Stimulated activated CD8-positive, alpha-beta memory T cell treated with anti-CD3 and anti-CD28 coated beads, Interleukin-15, amount 100 ng/mL, for 24 hours (primary cell): ENCODE results near the gene KCNH8.

Source experiments
- DNase-seq: peaks from one replicate; pipeline ENCODE4 v3.0.0-alpha.2; 2020; ENCODE audit warnings: low read depth

The KCNH8 gene

DNA sequence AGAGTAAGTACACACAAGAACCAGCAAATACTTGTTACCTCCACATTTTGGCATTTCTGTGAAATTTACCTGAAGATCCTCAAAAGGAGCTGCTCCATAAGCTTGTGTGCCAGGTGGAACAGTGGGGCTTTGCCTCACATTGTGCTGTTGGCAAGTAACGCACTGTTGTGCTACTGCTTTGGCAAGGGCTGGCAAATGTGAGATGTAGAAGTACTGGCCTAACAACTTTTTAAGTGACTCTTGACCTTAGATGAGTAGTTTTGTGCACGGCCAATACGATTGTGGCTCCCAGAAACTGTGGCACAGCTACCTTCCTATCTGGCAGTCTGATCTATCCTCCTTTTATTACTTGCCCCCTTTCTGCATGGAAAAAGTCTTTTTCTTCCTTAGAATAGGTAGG, 337.0 kb downstream of the KCNH8 start:
- DNase-seq = no peak

DNA sequence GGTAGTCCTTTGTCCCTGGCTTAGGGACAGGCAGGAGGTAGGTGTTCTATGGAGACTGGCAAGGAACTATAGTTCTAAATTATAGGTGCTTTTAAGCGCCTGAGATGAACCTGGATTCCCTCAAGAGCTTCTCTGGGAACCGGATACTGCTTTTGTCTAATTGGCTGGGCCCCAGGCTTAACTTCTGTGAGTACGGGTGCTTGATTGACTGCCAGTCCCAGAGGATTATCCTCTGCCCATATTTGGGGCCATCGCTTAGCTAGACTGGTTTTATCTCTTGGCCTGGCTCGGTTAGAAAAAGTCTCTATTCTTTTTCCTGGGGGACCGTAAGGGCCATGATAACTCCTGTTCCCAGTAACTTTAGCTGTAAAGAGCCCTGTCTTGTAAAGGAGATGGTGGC, 339.1 kb downstream of the KCNH8 start:
- no peak for DNase-seq

DNA sequence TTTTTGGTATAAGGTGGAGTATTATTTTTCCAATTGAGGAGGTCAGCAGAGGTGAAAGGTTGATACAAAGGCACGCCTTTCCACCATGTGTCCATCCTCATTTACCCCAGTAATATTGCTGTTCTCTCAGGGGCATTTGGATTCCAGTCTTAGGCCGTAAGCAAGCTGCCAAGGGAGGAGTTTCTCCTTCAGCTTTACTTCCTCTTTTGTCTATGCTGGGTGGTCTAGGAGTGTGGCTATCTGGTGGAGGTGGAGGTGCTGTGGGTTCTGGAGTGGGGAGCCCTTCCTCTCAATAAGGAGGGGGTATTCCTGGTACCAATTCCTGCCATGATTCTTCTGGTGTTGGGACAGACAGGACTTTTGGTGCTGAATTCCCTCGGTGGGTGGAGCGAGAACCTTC, 340.6 kb downstream of the KCNH8 start:
- no peak for DNase-seq

DNA sequence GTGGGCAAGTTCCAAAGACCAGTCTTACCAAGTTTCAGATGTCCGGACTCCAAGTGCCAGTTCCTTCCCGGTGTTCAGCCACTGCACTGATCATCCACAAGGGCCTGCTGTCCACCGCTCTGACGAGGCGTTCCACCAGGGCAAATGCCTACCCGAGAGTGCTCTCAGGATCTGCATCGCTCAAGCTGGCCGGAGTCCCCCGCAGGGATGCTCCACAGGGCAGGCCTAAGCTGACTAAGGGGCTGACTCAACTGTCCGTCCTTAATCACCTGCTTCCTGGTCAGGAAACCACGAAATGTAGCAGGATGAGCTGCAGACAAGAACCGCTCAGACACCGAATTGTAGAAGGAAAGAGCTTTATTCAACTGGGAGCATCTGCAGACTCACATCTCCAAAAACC, 341.6 kb downstream of the KCNH8 start:
- no peak for DNase-seq

DNA sequence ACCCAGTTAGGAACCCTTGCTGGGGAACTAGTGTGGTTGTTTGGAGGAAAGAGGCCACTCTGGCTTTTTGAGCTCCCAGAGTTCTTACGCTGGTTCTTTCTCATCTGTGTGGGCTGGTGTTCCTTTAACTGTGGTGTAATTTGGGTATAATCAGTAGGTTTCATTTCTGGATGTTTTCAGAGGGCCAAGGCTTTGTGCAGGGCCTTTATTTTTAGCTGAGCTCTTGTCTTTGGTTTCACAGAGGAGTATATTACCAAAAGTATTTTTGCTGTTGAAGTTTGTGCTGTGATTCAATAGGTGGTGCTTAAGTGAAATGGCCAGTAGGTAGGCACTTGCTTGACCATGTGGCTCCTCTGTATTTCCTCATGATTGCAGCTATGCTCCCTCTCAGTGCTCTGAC, 357.9 kb downstream of the KCNH8 start:
- DNase-seq = no peak

DNA sequence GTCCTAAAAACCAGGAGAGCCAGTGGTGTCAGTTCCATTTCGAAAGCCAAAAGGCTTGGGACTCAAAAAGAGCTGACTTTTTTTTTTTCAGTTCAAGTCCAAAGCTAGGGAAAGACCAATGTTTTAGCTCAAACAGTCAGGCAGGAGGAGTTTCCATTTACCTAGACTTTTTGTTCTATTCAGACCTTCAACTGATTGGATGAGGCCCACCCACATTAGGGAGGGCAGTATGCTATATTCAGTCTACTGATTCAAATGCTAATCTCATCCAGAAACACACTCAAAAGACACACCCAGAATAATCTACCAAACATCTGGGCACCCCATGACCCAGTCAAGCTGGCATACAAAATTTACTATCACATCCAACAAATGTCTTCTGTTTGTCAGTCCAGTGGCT, 374.0 kb downstream of the KCNH8 start:
- DNase-seq = no peak

DNA sequence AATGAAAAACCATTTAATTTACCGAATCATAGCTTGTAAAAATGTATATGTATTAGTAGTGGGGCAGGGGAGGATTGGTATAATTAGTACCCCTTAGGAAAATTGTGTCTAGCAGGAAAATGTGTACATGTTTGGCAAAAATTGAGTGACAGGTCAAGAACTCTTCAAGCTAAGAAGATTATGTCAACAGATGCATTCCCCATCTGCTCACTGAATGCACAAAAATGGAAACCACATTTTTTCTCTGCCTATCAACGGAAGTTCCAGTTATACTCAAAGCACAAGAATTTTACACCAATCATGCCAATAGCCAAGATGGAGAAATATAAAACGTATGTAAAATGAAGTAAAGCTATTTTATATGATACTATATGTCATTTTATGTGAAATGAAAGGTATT, 377.8 kb downstream of the KCNH8 start:
- no peak for DNase-seq

DNA sequence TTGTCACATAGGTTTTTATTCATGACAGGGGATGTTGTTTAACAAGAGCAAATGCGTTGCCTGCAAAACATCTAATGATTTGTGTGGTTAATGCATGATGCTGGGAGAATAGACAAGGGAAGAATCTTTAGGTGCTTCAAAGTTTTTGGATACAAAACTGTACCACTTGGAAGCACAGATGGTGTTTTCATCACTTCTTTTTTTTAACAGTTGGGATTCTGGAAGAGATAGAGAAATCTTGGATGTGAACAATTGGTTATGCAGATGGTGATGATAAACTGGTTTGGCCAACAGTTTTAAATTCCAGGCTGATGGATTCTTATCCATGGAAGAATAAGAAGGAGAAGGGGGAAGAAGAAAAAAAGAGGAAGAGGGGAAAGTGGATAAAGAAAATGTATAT, 379.4 kb downstream of the KCNH8 start:
- no peak for DNase-seq

DNA sequence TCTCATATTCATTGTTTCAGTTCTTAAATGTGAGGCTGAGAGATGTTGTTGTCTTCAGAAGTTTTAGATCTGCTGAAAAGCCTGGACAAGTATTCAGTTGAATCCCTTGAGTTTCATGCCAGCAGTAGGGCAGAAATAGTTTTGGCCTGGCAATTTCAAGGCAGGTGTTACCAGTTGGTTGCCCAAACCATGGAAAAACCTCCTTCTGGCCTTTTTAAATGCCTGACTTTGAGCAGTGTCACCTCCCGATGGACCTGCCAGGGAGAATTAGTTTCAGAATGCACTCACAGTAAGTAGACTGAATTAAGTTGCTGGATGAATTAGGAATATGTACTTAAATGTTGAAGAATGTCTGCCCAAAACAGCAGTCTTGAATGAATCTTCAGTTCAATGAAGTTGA, 383.1 kb downstream of the KCNH8 start:
- DNase-seq = no peak

DNA sequence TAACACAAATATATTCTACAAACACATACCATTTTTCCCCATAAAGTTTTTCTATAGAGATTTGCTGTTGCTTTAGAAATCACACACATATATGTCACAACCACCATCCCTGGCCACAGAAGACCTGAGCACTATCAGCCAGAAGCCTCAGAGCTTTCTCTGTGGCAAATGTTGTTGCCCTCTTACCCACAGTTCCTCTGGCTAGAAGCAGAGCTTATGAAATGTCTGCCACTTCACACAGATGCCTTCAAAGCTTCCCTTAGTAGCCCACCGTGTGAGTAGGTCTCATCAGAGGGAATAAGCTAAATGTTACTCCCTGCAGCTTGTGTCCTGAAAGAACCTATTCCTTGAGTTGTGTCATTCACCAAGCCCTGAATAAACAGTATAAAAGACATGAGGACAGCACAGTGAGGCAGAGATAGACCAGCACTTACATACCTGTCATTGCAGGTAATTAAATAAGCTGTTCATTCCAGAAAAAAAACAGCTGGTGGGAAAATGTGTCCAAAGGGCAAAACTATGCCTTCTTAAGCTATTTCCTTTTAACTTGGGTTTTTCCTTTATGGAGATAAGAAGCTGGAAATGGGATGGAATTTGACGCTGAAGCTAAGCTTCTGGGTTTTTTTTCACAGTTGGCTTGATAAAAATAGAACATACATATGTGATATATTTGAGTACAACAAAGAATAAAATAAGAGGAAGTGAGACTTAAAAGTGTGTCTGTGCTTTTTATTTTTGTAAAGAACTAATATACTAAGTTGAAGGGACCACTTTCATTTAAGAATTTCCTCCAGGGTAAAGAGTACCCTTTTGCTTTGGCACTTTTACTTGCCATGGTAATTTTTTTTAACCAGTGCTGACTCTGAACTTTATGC, 391.4 kb downstream of the KCNH8 start:
- DNase-seq = no peak

DNA sequence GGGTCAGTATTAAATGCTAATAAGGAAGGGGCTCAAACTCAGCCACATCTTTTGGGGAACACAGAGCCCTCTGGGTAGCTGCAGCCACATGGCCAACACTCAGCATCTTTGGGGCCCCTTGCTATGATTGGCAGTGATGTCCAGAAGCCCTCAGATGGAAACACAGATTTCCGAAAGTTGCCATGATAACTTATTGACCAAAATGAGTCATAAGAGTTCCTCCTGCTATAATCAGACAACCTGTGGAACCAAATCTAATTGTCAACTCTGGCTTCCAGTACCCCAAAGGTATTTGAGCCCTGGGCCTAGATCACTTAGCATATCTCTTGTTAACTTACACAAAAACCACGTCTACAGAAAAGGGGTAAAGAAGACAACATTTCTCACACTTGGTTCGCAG, 392.2 kb downstream of the KCNH8 start:
- DNase-seq = no peak

DNA sequence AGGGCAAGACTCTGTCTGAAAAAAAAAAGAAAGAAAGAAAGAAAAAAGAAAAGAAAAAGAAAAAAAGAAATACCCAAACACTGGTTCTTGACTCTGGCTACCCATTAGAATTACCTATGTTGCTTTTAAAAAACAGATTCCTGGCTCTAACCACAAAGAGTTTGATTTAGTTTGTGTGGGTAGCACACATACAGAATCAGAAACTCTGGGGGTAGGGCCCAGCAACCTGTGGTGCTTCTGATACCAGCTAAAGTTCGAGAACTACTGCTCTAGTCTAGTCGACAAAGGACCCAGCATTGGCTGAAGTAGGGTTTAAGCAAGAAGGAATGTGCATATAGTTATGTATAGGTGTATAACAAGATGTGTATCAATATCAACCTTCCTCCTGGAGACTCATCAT, 393.0 kb downstream of the KCNH8 start:
- no peak for DNase-seq

DNA sequence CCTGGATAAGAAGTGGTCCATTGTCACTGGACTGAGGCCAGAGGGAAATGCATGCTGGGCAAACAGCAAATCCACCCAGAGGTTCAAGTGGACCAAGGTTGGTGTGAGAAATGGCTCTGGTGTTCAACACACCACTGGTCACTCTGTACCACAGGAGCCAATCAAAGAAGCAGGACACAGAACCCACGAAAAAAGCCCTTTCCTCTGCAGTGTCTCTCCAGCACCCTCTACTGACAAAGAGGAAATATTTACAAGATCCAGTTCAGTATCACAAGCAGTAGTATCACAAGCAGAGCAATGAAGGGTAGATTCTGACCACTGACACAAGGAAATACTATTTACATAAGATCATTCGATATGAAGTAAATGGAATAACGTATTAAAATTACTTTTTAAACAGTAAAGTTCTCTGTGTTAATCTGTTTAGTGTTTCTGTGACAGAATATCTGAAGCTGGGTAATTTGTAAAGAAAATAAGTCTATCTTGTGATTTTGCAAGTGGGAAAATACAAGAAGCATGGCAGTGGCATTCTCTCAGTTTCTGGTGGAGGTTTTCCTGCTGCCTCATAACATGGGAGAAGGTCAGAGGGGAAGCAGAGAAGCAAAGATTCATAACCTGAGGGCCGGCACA, 395.0 kb downstream of the KCNH8 start:
- no peak for DNase-seq

DNA sequence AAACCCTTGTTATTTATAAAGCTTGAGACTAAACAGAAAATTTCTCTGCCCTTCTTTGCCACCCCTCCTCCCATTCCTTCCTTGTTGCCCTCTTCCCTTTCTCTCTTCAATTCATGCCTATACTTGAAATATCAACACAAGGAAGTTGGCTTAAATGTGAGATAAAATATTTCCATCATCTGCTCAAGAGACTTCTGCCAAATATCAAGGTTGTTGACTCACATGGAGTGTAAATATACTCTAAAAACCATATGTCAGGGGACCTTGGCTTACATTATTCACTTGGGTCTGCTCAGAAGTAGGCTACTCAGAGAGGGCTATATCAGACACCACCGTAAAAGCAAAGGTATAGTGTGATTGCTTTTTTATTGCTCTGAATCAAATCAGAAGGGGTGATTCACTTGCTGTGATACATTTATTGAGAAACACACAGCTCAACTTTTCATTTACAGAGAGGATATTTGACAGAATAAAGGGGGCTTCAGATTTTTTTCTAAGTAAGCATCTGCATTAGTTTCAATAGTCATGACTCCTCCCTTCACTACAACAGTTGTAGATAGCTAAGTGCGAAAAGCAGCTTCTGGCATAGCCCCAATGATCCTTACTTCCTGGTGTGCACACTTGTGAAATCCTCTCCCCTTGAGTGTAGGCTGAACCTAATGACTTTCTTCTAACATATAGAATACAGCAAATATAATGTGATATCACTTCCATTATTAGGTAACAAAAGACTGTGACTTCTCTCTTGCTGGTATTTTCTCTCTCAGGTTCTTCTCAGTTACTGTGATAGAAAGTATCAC, 399.6 kb downstream of the KCNH8 start:
- no peak for DNase-seq

DNA sequence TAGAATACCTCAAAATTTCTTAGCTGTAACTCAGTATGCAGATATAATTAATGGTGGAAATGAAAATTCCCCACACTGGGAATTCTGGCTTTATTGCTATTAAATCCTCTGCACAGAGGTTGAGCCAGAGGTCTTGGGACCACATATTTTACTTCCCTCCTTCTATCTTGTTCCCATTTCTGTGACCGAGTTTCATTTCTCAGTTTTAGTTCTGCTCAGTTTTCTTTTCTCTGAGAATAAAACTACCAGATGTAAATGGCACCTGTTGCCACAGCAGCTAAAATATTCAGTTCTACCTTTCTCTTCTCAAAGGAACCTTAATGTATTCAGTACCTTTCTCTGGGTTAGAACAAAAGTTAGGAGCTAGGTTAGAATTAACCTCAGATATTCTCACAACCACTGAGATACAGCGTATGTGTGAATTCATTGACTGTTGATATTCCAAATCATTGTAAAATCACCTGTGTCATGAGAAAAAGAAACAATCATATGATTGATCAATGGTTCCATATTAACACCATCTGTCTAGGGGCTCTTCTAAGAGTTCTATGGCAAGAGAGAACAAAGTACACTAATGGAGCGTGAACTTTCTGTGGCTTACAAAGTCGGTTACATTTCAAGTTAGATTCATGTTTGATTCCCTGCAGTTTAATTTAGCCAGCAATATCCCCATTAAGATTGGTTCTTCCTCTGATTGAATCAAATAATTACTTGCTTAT, 411.6 kb downstream of the KCNH8 start:
- no peak for DNase-seq

DNA sequence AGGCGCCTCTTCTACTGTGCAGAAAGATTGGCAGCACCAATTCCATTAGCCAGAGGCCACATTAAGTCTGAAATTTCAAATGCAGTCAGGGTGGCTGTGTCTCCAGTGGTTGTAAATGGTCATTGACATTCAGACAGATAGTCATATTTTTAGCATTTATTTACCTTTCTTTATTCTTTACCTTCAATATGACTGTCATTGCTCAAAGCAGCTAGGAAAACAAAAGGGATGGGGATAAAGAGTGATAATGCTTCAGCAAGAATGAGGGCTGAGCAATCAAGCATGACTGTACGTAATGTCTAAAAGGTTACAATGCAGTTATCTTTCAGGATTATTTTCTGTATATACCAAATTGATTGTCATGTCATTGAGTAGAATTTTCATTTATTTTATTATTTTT, 425.3 kb downstream of the KCNH8 start:
- DNase-seq = no peak

DNA sequence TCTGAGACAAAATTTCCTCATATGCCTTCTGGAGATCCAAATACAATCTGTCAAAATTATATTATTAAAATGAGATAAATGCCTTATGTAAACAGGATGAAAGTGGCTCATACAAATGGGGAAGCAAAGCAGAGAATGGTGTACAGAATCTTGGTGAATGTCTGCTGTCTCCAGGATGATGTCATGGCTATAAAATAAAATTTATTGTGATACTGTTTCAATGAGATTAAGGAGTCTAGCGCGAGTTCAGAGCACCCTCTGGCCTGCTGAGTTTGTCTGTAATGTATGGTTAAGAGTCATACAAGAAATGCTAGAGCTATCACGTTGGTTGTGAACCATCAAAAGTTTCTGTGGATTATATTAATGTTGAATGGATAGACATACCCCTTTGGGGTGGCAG, 426.0 kb downstream of the KCNH8 start:
- DNase-seq = no peak

DNA sequence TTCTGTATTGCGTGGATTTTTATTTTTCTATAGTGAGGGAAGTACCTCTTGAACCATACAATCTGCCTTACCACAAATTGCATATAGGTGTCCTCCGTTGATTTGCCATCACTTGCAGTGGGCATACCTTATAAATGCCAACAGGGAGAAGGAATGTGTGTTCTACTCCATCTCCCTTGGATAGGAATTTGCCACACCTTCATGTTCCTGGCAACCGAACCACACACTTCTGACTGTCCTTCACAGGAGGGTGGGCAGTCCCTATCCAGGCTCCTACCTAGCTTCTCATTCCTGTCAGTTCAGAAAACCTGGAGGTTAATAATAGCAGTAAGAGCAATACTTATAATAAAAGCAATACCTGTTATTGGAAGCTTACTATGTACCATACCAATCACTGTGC, 428.0 kb downstream of the KCNH8 start:
- DNase-seq = no peak
